ENCODE measurements around the gene INVS.
A peak's percentile ranks its signal among the peaks of the same experiment; 100 is the strongest.
"Not testable (repeated sequence)": the region's sequence is repeated elsewhere in the genome, so short reads cannot be mapped to it uniquely, and the experiment has no call there.

INVS gene

DNA sequence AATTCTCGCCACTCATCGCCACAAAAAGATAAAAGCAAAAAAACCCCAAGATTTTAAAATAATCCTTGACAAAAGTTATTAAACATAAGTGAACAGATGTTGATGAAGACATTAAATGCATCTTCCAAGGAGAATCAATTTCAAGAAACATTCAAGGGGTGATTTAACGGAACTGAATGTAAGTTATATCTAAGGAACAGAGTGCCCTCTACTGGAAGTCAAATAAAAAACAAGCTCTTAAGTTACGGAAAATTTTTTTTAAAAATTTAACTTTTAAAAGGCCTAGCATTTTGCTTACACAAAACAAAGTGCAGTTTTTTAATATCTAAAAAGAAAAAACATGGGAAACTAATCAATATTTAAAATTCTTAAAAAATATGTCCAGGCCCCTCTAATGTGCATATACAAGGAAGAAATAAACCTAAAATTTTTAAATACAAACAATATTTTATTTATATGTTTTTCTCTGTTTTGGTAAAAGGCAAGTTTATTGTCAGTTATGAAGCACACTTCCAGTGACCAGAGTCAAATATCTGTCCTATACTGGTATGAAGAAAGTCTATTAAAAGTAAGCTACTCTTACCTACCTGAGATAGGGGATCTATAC lies 225.7 kb downstream of the INVS start:
- TF ChIP-seq ZFX (IDR thresholded peaks at IDR 0.05) = no peak
- TF ChIP-seq, protein P1, sequence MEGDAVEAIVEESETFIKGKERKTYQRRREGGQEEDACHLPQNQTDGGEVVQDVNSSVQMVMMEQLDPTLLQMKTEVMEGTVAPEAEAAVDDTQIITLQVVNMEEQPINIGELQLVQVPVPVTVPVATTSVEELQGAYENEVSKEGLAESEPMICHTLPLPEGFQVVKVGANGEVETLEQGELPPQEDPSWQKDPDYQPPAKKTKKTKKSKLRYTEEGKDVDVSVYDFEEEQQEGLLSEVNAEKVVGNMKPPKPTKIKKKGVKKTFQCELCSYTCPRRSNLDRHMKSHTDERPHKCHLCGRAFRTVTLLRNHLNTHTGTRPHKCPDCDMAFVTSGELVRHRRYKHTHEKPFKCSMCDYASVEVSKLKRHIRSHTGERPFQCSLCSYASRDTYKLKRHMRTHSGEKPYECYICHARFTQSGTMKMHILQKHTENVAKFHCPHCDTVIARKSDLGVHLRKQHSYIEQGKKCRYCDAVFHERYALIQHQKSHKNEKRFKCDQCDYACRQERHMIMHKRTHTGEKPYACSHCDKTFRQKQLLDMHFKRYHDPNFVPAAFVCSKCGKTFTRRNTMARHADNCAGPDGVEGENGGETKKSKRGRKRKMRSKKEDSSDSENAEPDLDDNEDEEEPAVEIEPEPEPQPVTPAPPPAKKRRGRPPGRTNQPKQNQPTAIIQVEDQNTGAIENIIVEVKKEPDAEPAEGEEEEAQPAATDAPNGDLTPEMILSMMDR (conservative IDR thresholded peaks at IDR 0.05) = peak; percentile 79

DNA sequence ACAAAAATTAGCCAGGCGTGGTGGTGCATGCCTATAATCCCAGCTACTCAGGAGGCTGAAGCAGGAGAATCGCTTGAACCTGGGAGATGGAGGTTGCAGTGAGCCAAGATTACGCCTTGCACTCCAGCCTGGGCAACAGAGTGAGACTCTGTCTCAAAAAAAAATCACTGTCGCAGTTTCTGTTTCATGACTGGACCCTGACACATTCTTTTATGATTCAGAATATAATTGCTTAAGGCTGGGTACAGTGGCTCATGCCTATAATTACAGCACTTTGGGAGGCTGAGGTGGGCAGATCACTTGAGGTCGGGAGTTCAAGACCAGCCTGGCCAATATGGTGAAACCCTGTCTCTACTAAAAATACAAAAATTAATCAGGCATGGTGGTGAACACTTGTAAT lies 239.7 kb downstream of the INVS start:
- H3K27ac ChIP-seq = not testable (repeated sequence)

More for the DNA sequence above, 225.7 kb downstream of the INVS start:
- no peak overlapping the region for H3K27ac ChIP-seq

DNA sequence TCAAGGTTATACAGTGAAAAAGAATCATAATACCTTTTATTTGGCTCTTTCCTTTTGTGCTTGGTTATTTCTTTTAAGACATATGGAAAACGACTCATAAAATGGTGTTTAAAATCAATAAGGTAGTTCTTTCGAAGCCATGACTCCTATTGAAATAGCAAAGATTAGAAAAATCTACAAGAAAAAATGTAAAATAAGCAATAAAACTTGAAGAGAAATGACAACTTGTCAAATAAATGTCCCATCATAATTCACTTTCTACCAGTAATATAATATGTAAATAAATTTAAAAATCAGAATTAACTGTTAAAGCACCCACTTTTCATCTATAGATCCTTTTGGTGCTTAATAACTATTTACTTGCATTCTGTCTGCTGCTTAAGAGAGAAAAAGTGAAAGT lies 241.2 kb downstream of the INVS start:
- TF ChIP-seq, protein P1 (conservative IDR thresholded peaks at IDR 0.05) = no peak
- no peak for TF ChIP-seq ZFX (IDR thresholded peaks at IDR 0.05)
- no peak overlapping the region for H3K27ac ChIP-seq

DNA sequence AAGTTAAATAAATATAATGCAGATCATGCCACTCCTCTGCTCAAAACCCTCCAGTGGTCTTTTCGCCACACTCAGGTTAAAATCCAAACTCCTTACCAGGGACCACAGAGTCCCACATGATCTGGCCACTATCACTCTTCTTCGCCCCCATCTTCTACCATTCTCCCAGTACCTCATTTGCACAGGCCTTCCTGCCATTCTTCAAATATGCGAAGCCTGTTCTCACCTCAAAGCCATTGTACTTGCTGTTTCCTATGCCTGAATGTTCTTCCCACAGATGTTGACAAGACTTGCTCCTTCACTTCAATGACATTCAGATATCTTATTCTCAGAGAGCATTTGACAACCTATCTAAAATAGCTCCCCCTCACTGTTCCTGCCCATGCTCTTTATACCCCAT lies 242.8 kb downstream of the INVS start:
- no peak overlapping the region for H3K27ac ChIP-seq
- TF ChIP-seq ZFX (IDR thresholded peaks at IDR 0.05) = no peak
- TF ChIP-seq, protein P1 (conservative IDR thresholded peaks at IDR 0.05) = no peak

DNA sequence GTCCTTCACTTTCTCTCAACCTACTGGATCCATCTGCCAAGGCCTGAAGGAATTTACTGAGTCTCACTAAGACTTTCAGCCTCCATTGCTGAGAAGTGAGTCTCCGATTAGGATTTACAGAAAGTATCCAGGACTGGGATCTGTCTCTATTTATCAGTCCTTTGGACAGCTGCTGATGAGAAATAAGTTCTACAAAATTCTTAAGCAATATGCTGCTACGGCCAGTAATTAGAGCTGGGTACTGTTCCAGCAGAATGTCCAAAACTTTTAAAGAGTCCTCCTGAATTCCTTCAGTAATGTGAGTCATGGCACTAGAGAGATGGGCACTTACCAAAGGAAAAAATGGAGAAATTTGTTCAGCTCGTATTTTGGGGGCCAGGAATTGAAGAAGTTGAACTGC lies 247.8 kb downstream of the INVS start:
- TF ChIP-seq, protein P1 (conservative IDR thresholded peaks at IDR 0.05) = no peak
- no peak for TF ChIP-seq ZFX (IDR thresholded peaks at IDR 0.05)
- H3K27ac ChIP-seq = no peak overlapping the region

DNA sequence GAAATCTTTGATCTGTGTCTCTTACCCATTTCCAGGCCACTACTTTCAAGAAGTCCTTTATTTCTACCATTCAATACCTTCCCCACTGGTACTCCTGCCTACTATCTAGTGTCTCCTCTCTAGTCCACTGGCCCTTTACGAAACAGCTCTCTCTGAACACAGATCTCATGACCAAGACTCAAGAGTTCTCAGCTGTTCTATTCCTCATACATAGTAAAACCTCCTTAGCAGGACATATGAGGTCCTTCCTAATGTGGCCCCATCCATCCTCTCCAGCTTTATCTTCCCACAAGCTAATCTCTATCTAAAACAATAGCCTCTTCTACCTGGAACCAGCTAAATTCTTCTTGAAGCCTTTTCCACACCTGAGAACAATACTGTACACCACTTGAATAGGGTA lies 251.1 kb downstream of the INVS start:
- TF ChIP-seq, protein P1 (conservative IDR thresholded peaks at IDR 0.05) = no peak
- no peak for TF ChIP-seq ZFX (IDR thresholded peaks at IDR 0.05)
- H3K27ac ChIP-seq = no peak overlapping the region
